GM19240 (cell line): ENCODE results near the gene ARHGAP26.
"Not testable (repeated sequence)": the region's sequence is repeated elsewhere in the genome, so short reads cannot be mapped to it uniquely, and the experiment has no call there.

ENCODE experiments used
- DNase-seq: peaks from one replicate; pipeline ENCODE4 v3.0.0; 2011; ENCODE audit warnings: low spot score; ENCODE audit not compliant: insufficient read length

The ARHGAP26 gene

GRCh38 chr5:143110591-143110990 is 340.4 kb downstream of the ARHGAP26 start:
- DNase-seq, result no peak

- no peak for DNase-seq
Measured at GRCh38 chr5:143111799-143112198, 341.6 kb downstream of the ARHGAP26 start.

- no peak for DNase-seq
Measured at GRCh38 chr5:143113461-143113860, 343.3 kb downstream of the ARHGAP26 start.

GRCh38 chr5:143114481-143114880 is 344.3 kb downstream of the ARHGAP26 start:
- DNase-seq, result no peak

GRCh38 chr5:143115381-143115780 is 345.2 kb downstream of the ARHGAP26 start:
- DNase-seq, result no peak

GRCh38 chr5:143116814-143117213 is 346.6 kb downstream of the ARHGAP26 start:
- DNase-seq, result no peak

- no peak for DNase-seq
Measured at GRCh38 chr5:143117821-143118220, 347.6 kb downstream of the ARHGAP26 start.

- no peak for DNase-seq
Measured at GRCh38 chr5:143118222-143118621, 348.0 kb downstream of the ARHGAP26 start.

- not testable (repeated sequence) for DNase-seq
Measured at GRCh38 chr5:143118818-143119217, 348.6 kb downstream of the ARHGAP26 start.

GRCh38 chr5:143119291-143119769 is 349.2 kb downstream of the ARHGAP26 start:
- no peak for DNase-seq

GRCh38 chr5:143119881-143120341 is 349.7 kb downstream of the ARHGAP26 start:
- no peak for DNase-seq

- no peak for DNase-seq
Measured at GRCh38 chr5:143120460-143121134, 350.4 kb downstream of the ARHGAP26 start.

GRCh38 chr5:143121135-143121475 is 350.9 kb downstream of the ARHGAP26 start:
- DNase-seq, result no peak

GRCh38 chr5:143124593-143124992 is 354.4 kb downstream of the ARHGAP26 start:
- DNase-seq, result no peak

GRCh38 chr5:143126174-143127019 is 356.2 kb downstream of the ARHGAP26 start:
- DNase-seq, result no peak

- DNase-seq, result no peak
Measured at GRCh38 chr5:143128412-143129071, 358.4 kb downstream of the ARHGAP26 start.

- DNase-seq, result no peak
Measured at GRCh38 chr5:143129203-143129602, 359.0 kb downstream of the ARHGAP26 start.

- DNase-seq, result no peak
Measured at GRCh38 chr5:143129910-143130612, 359.9 kb downstream of the ARHGAP26 start.

GRCh38 chr5:143130613-143131305 is 360.6 kb downstream of the ARHGAP26 start:
- no peak for DNase-seq

GRCh38 chr5:143131972-143132371 is 361.8 kb downstream of the ARHGAP26 start:
- no peak for DNase-seq

GRCh38 chr5:143132739-143133138 is 362.6 kb downstream of the ARHGAP26 start:
- DNase-seq, result no peak
